SU-DHL-6 (cell line): Measurements from ENCODE around the gene STK4.

Source experiments
- EZH2phosphoT487 ChIP-seq: fragments of 200-600 bp; sonication (generic), shearing (Covaris generic); conservative IDR thresholded peaks from 2 replicates; pipeline ENCODE4 v1.6.1; 2018; ENCODE audit warnings: mild to moderate bottlenecking, antibody characterized with exemption, low read length, moderate library complexity, mixed read lengths
- TF ChIP-seq, protein P1 (sequence below): fragments of 200-600 bp; sonication (generic); IDR thresholded peaks from one replicate; pipeline ENCODE4 v1.5.1; 2017; ENCODE audit warnings: antibody characterized with exemption, mild to moderate bottlenecking, low read length, moderate library complexity; ENCODE audit not compliant: insufficient read depth, poor library complexity, severe bottlenecking

DNA sequence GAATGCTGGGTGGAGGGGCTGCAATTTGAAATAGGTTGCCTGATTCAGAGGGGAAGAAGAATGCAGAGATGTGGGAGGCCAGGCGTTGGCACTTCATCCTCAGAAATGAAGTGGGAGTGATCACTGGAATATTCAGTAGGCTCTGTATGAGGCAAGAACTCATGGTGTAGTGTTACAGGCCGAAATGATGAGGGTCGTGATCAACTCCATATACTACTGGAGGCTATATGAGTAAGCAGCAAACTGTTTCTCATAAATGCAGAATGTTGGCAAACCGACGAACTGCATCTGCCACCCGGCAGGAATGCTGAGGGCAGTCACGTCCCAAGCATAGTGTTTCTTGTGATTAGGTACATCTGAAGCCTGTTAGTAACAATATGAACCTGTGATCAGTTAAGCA lies 121.9 kb downstream of the STK4 start:
- TF ChIP-seq, protein P1, sequence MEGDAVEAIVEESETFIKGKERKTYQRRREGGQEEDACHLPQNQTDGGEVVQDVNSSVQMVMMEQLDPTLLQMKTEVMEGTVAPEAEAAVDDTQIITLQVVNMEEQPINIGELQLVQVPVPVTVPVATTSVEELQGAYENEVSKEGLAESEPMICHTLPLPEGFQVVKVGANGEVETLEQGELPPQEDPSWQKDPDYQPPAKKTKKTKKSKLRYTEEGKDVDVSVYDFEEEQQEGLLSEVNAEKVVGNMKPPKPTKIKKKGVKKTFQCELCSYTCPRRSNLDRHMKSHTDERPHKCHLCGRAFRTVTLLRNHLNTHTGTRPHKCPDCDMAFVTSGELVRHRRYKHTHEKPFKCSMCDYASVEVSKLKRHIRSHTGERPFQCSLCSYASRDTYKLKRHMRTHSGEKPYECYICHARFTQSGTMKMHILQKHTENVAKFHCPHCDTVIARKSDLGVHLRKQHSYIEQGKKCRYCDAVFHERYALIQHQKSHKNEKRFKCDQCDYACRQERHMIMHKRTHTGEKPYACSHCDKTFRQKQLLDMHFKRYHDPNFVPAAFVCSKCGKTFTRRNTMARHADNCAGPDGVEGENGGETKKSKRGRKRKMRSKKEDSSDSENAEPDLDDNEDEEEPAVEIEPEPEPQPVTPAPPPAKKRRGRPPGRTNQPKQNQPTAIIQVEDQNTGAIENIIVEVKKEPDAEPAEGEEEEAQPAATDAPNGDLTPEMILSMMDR = no peak
- TF ChIP-seq EZH2phosphoT487 = no peak
